ENCODE results near the gene SPATS2L. TPM values are rescaled to one million over a fixed set of nuclear protein-coding genes. Genes with fewer than 3 reads are reported as not detected.
A peak's percentile ranks its signal among the peaks of the same experiment; 100 is the strongest.

The SPATS2L gene
- total and polyA plus RNA-seq, 12 donors, result 23.4 to 104 (median 71.8) TPM

GRCh38 chr2:200454927-200455801 is 148.7 kb downstream of the SPATS2L start:
- WGBS, 2 donors, result 79 to 80% methylated on average over 4 of the region's 4 CpGs
- DNase-seq, result no peak
- intact Hi-C loops (cut with DNase I), result loop anchor here in 1 of 10 donors (10.0 kb wide), 1 partner anchor 150 kb away; the partner anchor contains the start of gene SPATS2L

DNA sequence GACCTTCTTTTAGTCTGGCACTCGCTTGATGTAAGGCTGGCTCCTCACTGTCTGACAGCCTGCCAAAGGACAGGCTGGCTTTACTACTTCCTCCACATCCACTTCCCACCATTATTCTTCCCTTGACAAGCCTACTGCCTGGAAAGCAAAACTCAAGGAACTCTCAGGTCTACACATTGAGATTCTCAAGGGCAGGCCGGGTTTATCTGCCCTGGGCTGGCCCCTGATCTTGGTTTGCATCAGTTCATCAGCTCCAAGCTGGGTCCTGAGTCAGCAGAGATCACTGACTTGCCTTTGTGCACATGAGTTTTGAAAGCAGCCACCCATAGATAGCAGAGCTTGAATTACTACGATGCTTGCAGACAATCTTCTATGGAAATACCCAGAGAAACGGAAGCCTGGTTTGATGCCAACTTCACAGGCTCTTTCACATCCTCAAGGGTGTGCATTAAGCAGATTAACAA is 149.5 kb downstream of the SPATS2L start:
- Histone ChIP-seq H3K9me3 (no peaks in the 10 kb centered on the region), H3K27ac (peak overlapping the region in 2 of 10 donors; percentile 26 to 38), H3K27me3 (no peaks in the 10 kb centered on the region), H3K4me3 (no peak overlapping the region), H3K4me1 (peaks cover 0 to 26% (median 12%) of the 10 kb centered on the region in 9 donors), H3K36me3 (peaks cover 0 to 31% (median 0%) of the 10 kb centered on the region in 9 donors)
- ATAC-seq, result peak; percentile 17 to 64 (median 38)
- whole genome bisulfite sequencing, 2 donors, result 46 to 49% methylated on average over 4 of the region's 4 CpGs
- TF ChIP-seq CTCF (IDR thresholded peaks at IDR 0.05), result no peak
- no peak for DNase-seq
- intact Hi-C loops (cut with DNase I), result loop anchor here in 1 of 10 donors (10.0 kb wide), 1 partner anchor 151 kb away; the partner anchor contains the start of gene SPATS2L

More at GRCh38 chr2:200454927-200455801, 148.7 kb downstream of the SPATS2L start:
- Histone ChIP-seq H3K4me3 (no peak overlapping the region), H3K4me1 (peaks cover 0 to 26% (median 12%) of the 10 kb centered on the region in 9 donors), H3K27ac (peak overlapping the region in 2 of 10 donors; percentile 26 to 38), H3K27me3 (no peaks in the 10 kb centered on the region), H3K36me3 (peaks cover 0 to 31% (median 0%) of the 10 kb centered on the region in 9 donors), H3K9me3 (no peaks in the 10 kb centered on the region)
- peak in 7 of 8 donors; percentile 5 to 80 (median 46) for ATAC-seq
- no peak for TF ChIP-seq CTCF (IDR thresholded peaks at IDR 0.05)

GRCh38 chr2:200456567-200456966 is 150.1 kb downstream of the SPATS2L start:
- Histone ChIP-seq H3K27me3 (no peaks in the 10 kb centered on the region), H3K36me3 (peaks cover 0 to 32% (median 2%) of the 10 kb centered on the region in 9 donors), H3K27ac (peak overlapping the region in 1 of 10 donors; percentile 9), H3K9me3 (no peaks in the 10 kb centered on the region), H3K4me3 (no peak overlapping the region), H3K4me1 (peaks cover 0 to 26% (median 12%) of the 10 kb centered on the region in 9 donors)
- 62 to 80% methylated on average over 2 of the region's 2 CpGs for WGBS, 2 donors
- intact Hi-C loops (cut with DNase I), result loop anchor here in 1 of 10 donors (10.0 kb wide), 1 partner anchor 152 kb away; the partner anchor contains the start of gene SPATS2L
- ATAC-seq (peak; percentile 40 to 88 (median 70)), DNase-seq (no peak)
- TF ChIP-seq CTCF (IDR thresholded peaks at IDR 0.05), result no peak

DNA sequence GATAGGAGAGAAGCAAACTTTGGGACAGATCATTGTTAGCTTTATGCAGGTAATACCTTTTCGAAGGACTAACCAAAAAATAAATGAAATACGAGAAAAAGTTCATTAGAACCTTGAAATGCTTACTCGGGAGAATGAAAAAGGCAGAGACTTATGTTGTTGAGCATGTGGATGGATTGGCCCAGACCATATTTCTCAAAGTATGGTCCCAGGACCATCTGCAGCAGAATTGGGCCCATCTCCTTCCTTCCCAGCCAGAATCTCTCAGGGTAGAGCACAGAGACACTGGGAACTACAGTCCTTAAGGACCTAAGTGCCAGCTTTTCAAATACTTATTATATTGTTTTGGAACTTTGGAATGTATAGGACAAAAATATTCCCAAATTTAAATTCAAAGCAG is 152.6 kb downstream of the SPATS2L start:
- H3K4me3 ChIP-seq, result no peak overlapping the region
- TF ChIP-seq CTCF (IDR thresholded peaks at IDR 0.05), result no peak
- WGBS, 2 donors, result 63 to 94% methylated on average over 3 of the region's 3 CpGs
- peaks cover 0 to 55% (median 6%) of the 10 kb centered on the region in 9 donors for H3K36me3 ChIP-seq
- DNase-seq, result no peak
- intact Hi-C loops (cut with DNase I), result loop anchor here in 1 of 10 donors (10.0 kb wide), 1 partner anchor 154 kb away; the partner anchor contains the start of gene SPATS2L
- no peak overlapping the region for H3K27ac ChIP-seq
- H3K9me3 ChIP-seq, result no peaks in the 10 kb centered on the region
- no peak for ATAC-seq
- no peaks in the 10 kb centered on the region for H3K27me3 ChIP-seq
- peaks cover 0 to 26% (median 12%) of the 10 kb centered on the region in 9 donors for H3K4me1 ChIP-seq
